IMR-90 (cell line): Measurements from ENCODE around the gene SIK2. TPM values are rescaled to one million over a fixed set of nuclear protein-coding genes. Genes with fewer than 3 reads are reported as not detected.

Experiments
- ATAC-seq: fragments of 200-7000 bp; cut with Tn5 transposase; 2 replicates; pipeline ENCODE4 v1.9.1; 2020; ENCODE audit warnings: low read depth, mild to moderate bottlenecking, moderate library complexity
- BruUV-seq: library from RNA; stranded (reverse); fragments of 400-500 nt; replicated peaks from 2 replicates; lab custom pipeline; 2021; lab: Mats Ljungman, UMichigan
- CTCF ChIA-PET: fragments of 300-600 bp; formaldehyde crosslinking; extraction: SDS; loops from one replicate; lab custom pipeline; 2021; ENCODE audit warnings: antibody characterized with exemption; lab: Yijun Ruan, JAX
- POLR2A ChIA-PET: fragments of 300-600 bp; sonication (Branson Sonifier 250); formaldehyde crosslinking; loops from one replicate; lab custom pipeline; 2022; ENCODE audit warnings: antibody characterized with exemption; ENCODE audit not compliant: unreplicated experiment; lab: Charles Lee
- DNase-seq: peaks from one replicate; pipeline ENCODE4 v3.0.0; 2013
- H2AFZ ChIP-seq: replicated peaks from 2 replicates; pipeline ENCODE3; 2013; ENCODE audit warnings: low read length, mild to moderate bottlenecking; ENCODE audit not compliant: poor library complexity
- H2AK5ac ChIP-seq: 2 replicates; pipeline ENCODE4 v1.6.1; 2013; ENCODE audit warnings: low read depth, low read length, inconsistent platforms
- H2AK9ac ChIP-seq: replicated peaks from 2 replicates; pipeline ENCODE3; 2013; ENCODE audit warnings: mild to moderate bottlenecking, low read depth, low read length, moderate library complexity; ENCODE audit not compliant: poor library complexity
- H2BK120ac ChIP-seq: 2 replicates; pipeline ENCODE4 v1.6.1; 2013; ENCODE audit warnings: low read depth, low read length, inconsistent platforms
- H2BK15ac ChIP-seq: 3 replicates; pipeline ENCODE4 v1.6.1; 2013; ENCODE audit warnings: low read depth, low read length, inconsistent platforms
- H2BK20ac ChIP-seq: 2 replicates; pipeline ENCODE4 v1.6.1; 2013; ENCODE audit warnings: low read depth, mild to moderate bottlenecking, inconsistent platforms, low read length, moderate library complexity
- H2BK5ac ChIP-seq: 2 replicates; pipeline ENCODE4 v1.6.1; 2013; ENCODE audit warnings: mild to moderate bottlenecking, low read depth, low read length, inconsistent platforms; ENCODE audit not compliant: poor library complexity, severe bottlenecking
- H3K14ac ChIP-seq: replicated peaks from 2 replicates; pipeline ENCODE4 v1.6.1; 2013; ENCODE audit warnings: low read depth, low read length, inconsistent platforms
- H3K18ac ChIP-seq: 2 replicates; pipeline ENCODE4 v1.6.1; 2013; ENCODE audit warnings: low read depth, low read length, control low read depth
- H3K23ac ChIP-seq: 2 replicates; pipeline ENCODE4 v1.6.1; 2013; ENCODE audit warnings: low read depth, low read length, inconsistent platforms
- H3K27ac ChIP-seq: 2 replicates; pipeline ENCODE4 v1.5.1; 2013; ENCODE audit warnings: mild to moderate bottlenecking, control low read depth, low read length; ENCODE audit not compliant: insufficient read depth
- H3K27me3 ChIP-seq: 2 replicates; pipeline ENCODE4 v1.6.1; 2013; ENCODE audit warnings: low read length; ENCODE audit not compliant: control insufficient read depth, insufficient read depth
- H3K36me3 ChIP-seq: 2 replicates; pipeline ENCODE4 v1.6.1; 2013; ENCODE audit warnings: low read length, mixed read lengths; ENCODE audit not compliant: control insufficient read depth, insufficient read depth
- H3K4ac ChIP-seq: 2 replicates; pipeline ENCODE4 v1.6.1; 2013; ENCODE audit warnings: low read depth, low read length, inconsistent platforms
- H3K4me1 ChIP-seq: 2 replicates; pipeline ENCODE4 v1.6.1; 2013; ENCODE audit warnings: low read length, mixed read lengths; ENCODE audit not compliant: control insufficient read depth, insufficient read depth
- H3K4me2 ChIP-seq: 2 replicates; pipeline ENCODE4 v1.6.1; 2013; ENCODE audit warnings: low read depth, mild to moderate bottlenecking, control low read depth, low read length, moderate library complexity
- H3K4me3 ChIP-seq: 2 replicates; pipeline ENCODE4 v1.5.1; 2013; ENCODE audit warnings: low read depth, mild to moderate bottlenecking, control low read depth, low read length, moderate library complexity; ENCODE audit not compliant: insufficient read depth
- H3K56ac ChIP-seq: 2 replicates; pipeline ENCODE4 v1.6.1; 2013; ENCODE audit warnings: low read length, inconsistent platforms; ENCODE audit not compliant: insufficient read depth; ENCODE audit errors: extremely low read depth
- H3K79me1 ChIP-seq, 2 experiments: 2 replicates each; pipeline ENCODE4 v1.6.1; 2013; ENCODE audit warnings: low read length in 2 of 2, inconsistent platforms in 1 of 2, low read depth in 1 of 2
- H3K9ac ChIP-seq: 2 replicates; pipeline ENCODE4 v1.6.1; 2013; ENCODE audit warnings: low read depth, low read length, control low read depth
- H3K9me1 ChIP-seq: 2 replicates; pipeline ENCODE4 v1.6.1; 2013; ENCODE audit warnings: low read length, inconsistent platforms; ENCODE audit not compliant: insufficient read depth
- H3K9me3 ChIP-seq: 2 replicates; pipeline ENCODE4 v1.6.1; 2013; ENCODE audit warnings: low read length; ENCODE audit not compliant: control insufficient read depth, insufficient read depth
- H4K20me1 ChIP-seq: 2 replicates; pipeline ENCODE4 v1.6.1; 2013; ENCODE audit warnings: low read length, inconsistent platforms; ENCODE audit not compliant: insufficient read depth
- H4K5ac ChIP-seq: 2 replicates; pipeline ENCODE4 v1.6.1; 2013; ENCODE audit warnings: mild to moderate bottlenecking, low read depth, low read length, control low read depth
- H4K8ac ChIP-seq, 2 experiments: 2 replicates each; pipeline ENCODE4 v1.6.1; 2013; ENCODE audit warnings: low read depth in 2 of 2, low read length in 2 of 2, control low read depth in 1 of 2, inconsistent platforms in 1 of 2
- H4K91ac ChIP-seq: 2 replicates; pipeline ENCODE4 v1.6.1; 2013; ENCODE audit warnings: low read depth, low read length, inconsistent platforms; ENCODE audit not compliant: insufficient read depth
- BHLHE40 ChIP-seq: fragments of 150-350 bp; IDR thresholded peaks from 2 replicates; pipeline ENCODE4 v1.6.1; 2016; ENCODE audit warnings: mild to moderate bottlenecking, low read depth, low read length
- CEBPB ChIP-seq: IDR thresholded peaks from 2 replicates; pipeline ENCODE4 v1.6.1; 2012; ENCODE audit warnings: low read depth, low read length, improper control_type of control experiment
- CHD1 ChIP-seq: IDR thresholded peaks from 2 replicates; pipeline ENCODE4 v1.6.1; 2012; ENCODE audit warnings: low read depth, low read length, improper control_type of control experiment
- ELK1 ChIP-seq: fragments of 150-350 bp; IDR thresholded peaks from 2 replicates; pipeline ENCODE4 v1.6.1; 2016; ENCODE audit warnings: low read depth, mild to moderate bottlenecking, low read length, moderate library complexity, borderline replicate concordance
- FOS ChIP-seq: fragments of 150-350 bp; IDR thresholded peaks from 2 replicates; pipeline ENCODE4 v1.6.1; 2016; ENCODE audit warnings: low read depth, low read length
- MAFK ChIP-seq: IDR thresholded peaks from 2 replicates; pipeline ENCODE4 v1.6.1; 2012; ENCODE audit warnings: low read depth, low read length, improper control_type of control experiment
- MAZ ChIP-seq: IDR thresholded peaks from 2 replicates; pipeline ENCODE4 v1.6.1; 2012; ENCODE audit warnings: low read depth, mild to moderate bottlenecking, low read length, improper control_type of control experiment, moderate library complexity, borderline replicate concordance
- MXI1 ChIP-seq: IDR thresholded peaks from 2 replicates; pipeline ENCODE4 v1.6.1; 2012; ENCODE audit warnings: low read depth, mild to moderate bottlenecking, low read length, moderate library complexity, borderline replicate concordance
- NFE2L2 ChIP-seq: fragments of 150-350 bp; IDR thresholded peaks from 2 replicates; pipeline ENCODE4 v1.6.1; 2016; ENCODE audit warnings: low read depth, mild to moderate bottlenecking, low read length
- POLR2A ChIP-seq: IDR thresholded peaks from 2 replicates; pipeline ENCODE4 v1.6.1; 2012; ENCODE audit warnings: mild to moderate bottlenecking, low read depth, low read length
- RAD21 ChIP-seq: IDR thresholded peaks from 2 replicates; pipeline ENCODE4 v1.6.1; 2012; ENCODE audit warnings: low read length, improper control_type of control experiment
- RCOR1 ChIP-seq: IDR thresholded peaks from 2 replicates; pipeline ENCODE4 v1.6.1; 2012; ENCODE audit warnings: mild to moderate bottlenecking, low read length, improper control_type of control experiment; ENCODE audit not compliant: insufficient replicate concordance
- RFX5 ChIP-seq: IDR thresholded peaks from 2 replicates; pipeline ENCODE4 v1.8.0; 2012; ENCODE audit warnings: low read depth, mild to moderate bottlenecking, low read length, moderate library complexity
- SMC3 ChIP-seq: fragments of 150-350 bp; IDR thresholded peaks from 2 replicates; pipeline ENCODE4 v1.6.1; 2016; ENCODE audit warnings: low read depth, mild to moderate bottlenecking, antibody characterized with exemption, low read length, moderate library complexity
- WGBS, 2 experiments: methylation state at CpG; one replicate each; pipeline versions ENCODE4 v1.1.5 to v1.1.7; 2013; ENCODE audit warnings: missing lambda C conversion rate in 2 of 2; ENCODE audit not compliant: insufficient read length in 1 of 2; ENCODE audit errors: extremely low coverage in 2 of 2; 5-methylcytosine and 5-hydroxymethylcytosine counted together
- dilution Hi-C: fragments of 300-500 bp; cut with HindIII; formaldehyde crosslinking; loops from one replicate; pipeline ENCODE4 v1.14.3; 2018; ENCODE audit warnings: low sequenced_read_pairs; ENCODE audit not compliant: unreplicated experiment
- in situ Hi-C: fragments of 300-500 bp; cut with MboI; formaldehyde crosslinking; loops from 3 replicates; pipeline ENCODE4 v1.14.3; 2019; ENCODE audit warnings: low sequenced_read_pairs, inconsistent platforms, mixed read lengths
- intact Hi-C: fragments of 100-400 bp; cut with micrococcal nuclease; formaldehyde crosslinking; loops from 2 replicates; pipeline ENCODE4 v1.10.0; 2022
- polyA plus RNA-seq, 3 experiments: library from polyadenylated mRNA; depleted of rRNA; stranded (reverse); fragments of >200 nt; gene quantifications; 2 replicates each; pipeline ENCODE4 v1.2.3, GENCODE V29; 2012; ENCODE audit warnings: low replicate concordance in 1 of 3
- total RNA-seq: library from RNA; depleted of rRNA; stranded (reverse); fragments of >200 nt; gene quantifications from 2 replicates; pipeline ENCODE4 v1.2.3, GENCODE V29; 2012
- TF ChIP-seq, protein P1 (sequence below): conservative IDR thresholded peaks from 2 replicates; pipeline ENCODE4 v1.5.1; 2012; ENCODE audit warnings: mild to moderate bottlenecking, low read depth, low read length, improper control_type of control experiment
- TF ChIP-seq, protein P2 (sequence below): fragments of 150-350 bp; IDR thresholded peaks from 2 replicates; pipeline ENCODE4 v1.6.1; 2017; ENCODE audit warnings: mild to moderate bottlenecking, antibody characterized with exemption, low read length, low read depth

The SIK2 gene
- total and polyA plus RNA-seq, 2 of the 4 experiments (the other 2 are of a cell fraction): 7.9 to 10.4 TPM

GRCh38 chr11:111739299-111739698 lies 137.1 kb downstream of the SIK2 start:
- H4K8ac ChIP-seq: no peak overlapping the region
- no peak overlapping the region for H2AFZ ChIP-seq
- no peaks in the 10 kb centered on the region for H3K27me3 ChIP-seq
- no peak overlapping the region for H3K56ac ChIP-seq
- H3K9me1 ChIP-seq: peaks cover 34% of the 10 kb centered on the region
- no peak overlapping the region for H3K23ac ChIP-seq
- ChIA-PET CTCF (no interaction called here), POLR2A (interaction anchor here (0.6 kb wide), 1 partner anchor 33 kb away, joined by 8 read pairs; no protein-coding TSS in a partner anchor)
- no peak for TF ChIP-seq FOS
- no peak for TF ChIP-seq RCOR1
- TF ChIP-seq CHD1: no peak
- no peak for TF ChIP-seq POLR2A
- TF ChIP-seq MXI1: no peak
- no peak for TF ChIP-seq BHLHE40
- TF ChIP-seq RFX5: no peak
- no peak for TF ChIP-seq ELK1
- TF ChIP-seq, protein P1, sequence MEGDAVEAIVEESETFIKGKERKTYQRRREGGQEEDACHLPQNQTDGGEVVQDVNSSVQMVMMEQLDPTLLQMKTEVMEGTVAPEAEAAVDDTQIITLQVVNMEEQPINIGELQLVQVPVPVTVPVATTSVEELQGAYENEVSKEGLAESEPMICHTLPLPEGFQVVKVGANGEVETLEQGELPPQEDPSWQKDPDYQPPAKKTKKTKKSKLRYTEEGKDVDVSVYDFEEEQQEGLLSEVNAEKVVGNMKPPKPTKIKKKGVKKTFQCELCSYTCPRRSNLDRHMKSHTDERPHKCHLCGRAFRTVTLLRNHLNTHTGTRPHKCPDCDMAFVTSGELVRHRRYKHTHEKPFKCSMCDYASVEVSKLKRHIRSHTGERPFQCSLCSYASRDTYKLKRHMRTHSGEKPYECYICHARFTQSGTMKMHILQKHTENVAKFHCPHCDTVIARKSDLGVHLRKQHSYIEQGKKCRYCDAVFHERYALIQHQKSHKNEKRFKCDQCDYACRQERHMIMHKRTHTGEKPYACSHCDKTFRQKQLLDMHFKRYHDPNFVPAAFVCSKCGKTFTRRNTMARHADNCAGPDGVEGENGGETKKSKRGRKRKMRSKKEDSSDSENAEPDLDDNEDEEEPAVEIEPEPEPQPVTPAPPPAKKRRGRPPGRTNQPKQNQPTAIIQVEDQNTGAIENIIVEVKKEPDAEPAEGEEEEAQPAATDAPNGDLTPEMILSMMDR: no peak
- TF ChIP-seq CEBPB: no peak
- TF ChIP-seq NFE2L2: no peak
- no peak for TF ChIP-seq MAZ
- TF ChIP-seq RAD21: no peak
- TF ChIP-seq SMC3: no peak
- TF ChIP-seq, protein P2, sequence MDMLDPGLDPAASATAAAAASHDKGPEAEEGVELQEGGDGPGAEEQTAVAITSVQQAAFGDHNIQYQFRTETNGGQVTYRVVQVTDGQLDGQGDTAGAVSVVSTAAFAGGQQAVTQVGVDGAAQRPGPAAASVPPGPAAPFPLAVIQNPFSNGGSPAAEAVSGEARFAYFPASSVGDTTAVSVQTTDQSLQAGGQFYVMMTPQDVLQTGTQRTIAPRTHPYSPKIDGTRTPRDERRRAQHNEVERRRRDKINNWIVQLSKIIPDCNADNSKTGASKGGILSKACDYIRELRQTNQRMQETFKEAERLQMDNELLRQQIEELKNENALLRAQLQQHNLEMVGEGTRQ: no peak
- no peak for TF ChIP-seq MAFK
- H2AK9ac ChIP-seq: no peak overlapping the region
- DNase-seq (no peak), ATAC-seq (no peak)
- H3K9ac ChIP-seq: no peak overlapping the region
- no peak overlapping the region for H3K4me3 ChIP-seq
- H4K5ac ChIP-seq: no peak overlapping the region
- no peak overlapping the region for H4K91ac ChIP-seq
- dilution Hi-C loops (no loop called here), intact Hi-C loops (no loop called here), in situ Hi-C loops (no loop called here)
- no peak overlapping the region for H2BK15ac ChIP-seq
- H3K18ac ChIP-seq: no peak overlapping the region
- H3K36me3 ChIP-seq: peaks cover 25% of the 10 kb centered on the region
- no peak overlapping the region for H2AK5ac ChIP-seq
- H2BK5ac ChIP-seq: no peak overlapping the region
- WGBS, 2 experiments: no CpG with 5 or more reads among the region's 2 CpGs
- H3K4me2 ChIP-seq: no peak overlapping the region
- H3K27ac ChIP-seq: no peak overlapping the region
- no peak overlapping the region for H2BK20ac ChIP-seq
- no TSS peak for BruUV-seq
- H3K4ac ChIP-seq: no peak overlapping the region
- H3K14ac ChIP-seq: no peak overlapping the region; the same call in 1 of the 2 replicates
- no peak overlapping the region for H2BK120ac ChIP-seq
- H3K79me1 ChIP-seq: peaks cover 26 to 55% of the 10 kb centered on the region in 2 experiments
- peaks cover 36% of the 10 kb centered on the region for H3K4me1 ChIP-seq
- H4K20me1 ChIP-seq: no peaks in the 10 kb centered on the region
- H3K9me3 ChIP-seq: no peaks in the 10 kb centered on the region
